GM23338 (cell line): ENCODE data around the gene TMPRSS11D. TPM values are rescaled to one million over a fixed set of nuclear protein-coding genes. Genes with fewer than 3 reads are reported as not detected.

Experiments
- ATAC-seq: fragments of 200-7000 bp; cut with Tn5 transposase; 3 replicates; pipeline ENCODE4 v1.9.1; 2020
- DNase-seq: peaks from one replicate; pipeline ENCODE4 v3.0.0-alpha.2; 2015; ENCODE audit warnings: low spot score
- H2AFZ ChIP-seq: fragments of 200-600 bp; sonication (generic); 2 replicates; pipeline ENCODE4 v1.8.0; 2016; ENCODE audit warnings: antibody characterized with exemption, mild to moderate bottlenecking, moderate library complexity
- H3F3A ChIP-seq: fragments of 200-600 bp; sonication (generic); replicated peaks from 2 replicates; pipeline ENCODE4 v1.8.0; 2017; ENCODE audit warnings: antibody characterized with exemption, mixed run types, low read depth
- H3K27ac ChIP-seq: fragments of 200-600 bp; sonication (generic); 2 replicates; pipeline ENCODE4 v1.6.1; 2016; ENCODE audit warnings: low read depth
- H3K27me3 ChIP-seq: fragments of 200-600 bp; sonication (generic); 2 replicates; pipeline ENCODE4 v1.8.0; 2016; ENCODE audit warnings: mild to moderate bottlenecking, mixed run types, moderate library complexity; ENCODE audit not compliant: insufficient read depth
- H3K36me3 ChIP-seq: fragments of 200-600 bp; sonication (generic); 2 replicates; pipeline ENCODE4 v1.8.0; 2016; ENCODE audit warnings: mild to moderate bottlenecking; ENCODE audit not compliant: insufficient read depth
- H3K4me1 ChIP-seq: fragments of 200-600 bp; sonication (generic); 2 replicates; pipeline ENCODE4 v1.8.0; 2016; ENCODE audit warnings: mild to moderate bottlenecking, moderate library complexity; ENCODE audit not compliant: insufficient read depth
- H3K4me2 ChIP-seq: fragments of 200-600 bp; sonication (generic); 2 replicates; pipeline ENCODE4 v1.7.1; 2017; ENCODE audit warnings: mixed run types
- H3K4me3 ChIP-seq: fragments of 200-600 bp; sonication (generic); 2 replicates; pipeline ENCODE4 v1.6.1; 2016; ENCODE audit warnings: mixed run types
- H3K79me2 ChIP-seq: fragments of 200-600 bp; sonication (generic); replicated peaks from 2 replicates; pipeline ENCODE4 v1.8.0; 2017; ENCODE audit warnings: mild to moderate bottlenecking; ENCODE audit not compliant: insufficient read depth
- H3K9me2 ChIP-seq: fragments of 200-600 bp; sonication (generic); 2 replicates; pipeline ENCODE4 v1.8.0; 2017; ENCODE audit not compliant: insufficient read depth
- H4K20me1 ChIP-seq: fragments of 200-600 bp; sonication (generic); replicated peaks from 2 replicates; pipeline ENCODE4 v1.8.0; 2017; ENCODE audit warnings: mild to moderate bottlenecking; ENCODE audit not compliant: insufficient read depth
- H3K27ac Mint-ChIP-seq: 2 replicates; pipeline ENCODE4 v1.8.0; 2020; ENCODE audit warnings: inconsistent platforms, mild to moderate bottlenecking, moderate library complexity, mixed read lengths
- H3K27me3 Mint-ChIP-seq: 3 replicates; pipeline ENCODE4 v1.8.0; 2022; ENCODE audit warnings: low read depth, mild to moderate bottlenecking, moderate library complexity, mixed read lengths, inconsistent platforms; ENCODE audit not compliant: insufficient read depth, poor library complexity
- H3K36me3 Mint-ChIP-seq: 3 replicates; pipeline ENCODE4 v1.8.0; 2021; ENCODE audit warnings: low read depth, mild to moderate bottlenecking, inconsistent platforms, moderate library complexity, mixed read lengths
- H3K4me1 Mint-ChIP-seq: 3 replicates; pipeline ENCODE4 v1.8.0; 2020; ENCODE audit warnings: mild to moderate bottlenecking, inconsistent platforms, mixed read lengths
- H3K4me3 Mint-ChIP-seq: 3 replicates; pipeline ENCODE4 v1.8.0; 2021; ENCODE audit warnings: moderate library complexity, mild to moderate bottlenecking, inconsistent platforms, mixed read lengths
- H3K9me3 Mint-ChIP-seq: 3 replicates; pipeline ENCODE4 v1.8.0; 2020; ENCODE audit warnings: moderate library complexity, mild to moderate bottlenecking, inconsistent platforms, mixed read lengths
- CREB1 ChIP-seq: fragments of 250-450 bp; sonication (Bioruptor Pico); IDR thresholded peaks from 2 replicates; pipeline ENCODE4 v1.5.0; 2020; ENCODE audit warnings: low read depth, mild to moderate bottlenecking, moderate library complexity
- EZH2 ChIP-seq: fragments of 200-600 bp; sonication (generic); IDR thresholded peaks from one replicate; pipeline ENCODE4 v1.8.0; 2017; ENCODE audit warnings: antibody characterized with exemption, mild to moderate bottlenecking, low read depth; ENCODE audit not compliant: unreplicated experiment
- EZH2phosphoT487 ChIP-seq: fragments of 200-600 bp; sonication (generic); IDR thresholded peaks from one replicate; pipeline ENCODE4 v1.8.1; 2018; ENCODE audit warnings: antibody characterized with exemption; ENCODE audit not compliant: unreplicated experiment
- JUNB ChIP-seq: IDR thresholded peaks from one replicate; pipeline ENCODE4 v1.6.1; 2016; ENCODE audit warnings: antibody characterized with exemption; ENCODE audit not compliant: unreplicated experiment
- NANOG ChIP-seq: IDR thresholded peaks from 2 replicates; pipeline ENCODE4 v1.6.1; 2016; ENCODE audit warnings: antibody characterized with exemption, borderline replicate concordance
- POLR2AphosphoS5 ChIP-seq: IDR thresholded peaks from 2 replicates; pipeline ENCODE4 v1.6.1; 2016; ENCODE audit warnings: antibody characterized with exemption, low read depth
- STAT1 ChIP-seq: IDR thresholded peaks from one replicate; pipeline ENCODE4 v1.6.1; 2016; ENCODE audit warnings: antibody characterized with exemption; ENCODE audit not compliant: unreplicated experiment
- ZNF114 ChIP-seq: fragments of 250-450 bp; sonication (Bioruptor Pico); IDR thresholded peaks from 2 replicates; pipeline ENCODE4 v1.5.0; 2020; ENCODE audit warnings: mild to moderate bottlenecking, moderate library complexity
- ZNF331 ChIP-seq: fragments of 250-450 bp; sonication (Bioruptor Pico); IDR thresholded peaks from 2 replicates; pipeline ENCODE4 v1.5.0; 2020; ENCODE audit warnings: low read depth, mild to moderate bottlenecking, moderate library complexity
- polyA plus RNA-seq: library from polyadenylated mRNA; unstranded; fragments of >200 nt; fragmentation: Nextera tagmentation; extraction: Ambion mirVana; gene quantifications from 2 replicates; pipeline ENCODE4 v1.2.1, GENCODE V29; 2016
- total RNA-seq: library from RNA; depleted of rRNA; stranded (reverse); fragments of >200 nt; shearing (Covaris generic); gene quantifications from 2 replicates; pipeline ENCODE4 v1.2.3, GENCODE V29; 2014
- TF ChIP-seq, protein P1 (sequence below), 2 experiments: fragments of 200-600 bp in 1 of 2; sonication (generic) in 1 of 2; conservative IDR thresholded peaks; 2 replicates each; pipeline versions ENCODE4 v1.5.1 to v1.6.1; 2016 to 2017; ENCODE audit warnings: antibody characterized with exemption in 2 of 2, low read depth in 2 of 2, mild to moderate bottlenecking in 2 of 2, moderate library complexity in 1 of 2
- TF ChIP-seq, protein P2 (sequence below): IDR thresholded peaks from one replicate; pipeline ENCODE4 v1.6.1; 2018; ENCODE audit warnings: antibody characterized with exemption; ENCODE audit not compliant: unreplicated experiment
- TF ChIP-seq, protein P3 (sequence below): fragments of 250-450 bp; sonication (Bioruptor Pico); IDR thresholded peaks from 2 replicates; pipeline ENCODE4 v1.5.0; 2020; ENCODE audit warnings: mild to moderate bottlenecking, moderate library complexity
- TF ChIP-seq, protein P4 (sequence below): IDR thresholded peaks from 2 replicates; pipeline ENCODE4 v1.6.1; 2016; ENCODE audit warnings: antibody characterized with exemption

Gene TMPRSS11D
- total and polyA plus RNA-seq, 2 experiments from 2014 or later: not detected

- DNase-seq: no peak
Measured at GRCh38 chr4:67922697-67923096, 38.9 kb upstream of the TMPRSS11D start.

More at GRCh38 chr4:67922697-67923096, 38.9 kb upstream of the TMPRSS11D start:
- TF ChIP-seq STAT1 (no peak), ZNF331 (CRISPR knock-in tag) (no peak), EZH2 (no peak), CREB1 (CRISPR knock-in tag) (no peak), ZNF114 (no peak), NANOG (no peak), JUNB (no peak), POLR2AphosphoS5 (no peak), EZH2phosphoT487 (no peak)
- TF ChIP-seq, protein P1, sequence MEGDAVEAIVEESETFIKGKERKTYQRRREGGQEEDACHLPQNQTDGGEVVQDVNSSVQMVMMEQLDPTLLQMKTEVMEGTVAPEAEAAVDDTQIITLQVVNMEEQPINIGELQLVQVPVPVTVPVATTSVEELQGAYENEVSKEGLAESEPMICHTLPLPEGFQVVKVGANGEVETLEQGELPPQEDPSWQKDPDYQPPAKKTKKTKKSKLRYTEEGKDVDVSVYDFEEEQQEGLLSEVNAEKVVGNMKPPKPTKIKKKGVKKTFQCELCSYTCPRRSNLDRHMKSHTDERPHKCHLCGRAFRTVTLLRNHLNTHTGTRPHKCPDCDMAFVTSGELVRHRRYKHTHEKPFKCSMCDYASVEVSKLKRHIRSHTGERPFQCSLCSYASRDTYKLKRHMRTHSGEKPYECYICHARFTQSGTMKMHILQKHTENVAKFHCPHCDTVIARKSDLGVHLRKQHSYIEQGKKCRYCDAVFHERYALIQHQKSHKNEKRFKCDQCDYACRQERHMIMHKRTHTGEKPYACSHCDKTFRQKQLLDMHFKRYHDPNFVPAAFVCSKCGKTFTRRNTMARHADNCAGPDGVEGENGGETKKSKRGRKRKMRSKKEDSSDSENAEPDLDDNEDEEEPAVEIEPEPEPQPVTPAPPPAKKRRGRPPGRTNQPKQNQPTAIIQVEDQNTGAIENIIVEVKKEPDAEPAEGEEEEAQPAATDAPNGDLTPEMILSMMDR (conservative IDR thresholded peaks at IDR 0.05; ENCODE audit: low read depth in 2 of 2): no peak
- TF ChIP-seq, protein P2, sequence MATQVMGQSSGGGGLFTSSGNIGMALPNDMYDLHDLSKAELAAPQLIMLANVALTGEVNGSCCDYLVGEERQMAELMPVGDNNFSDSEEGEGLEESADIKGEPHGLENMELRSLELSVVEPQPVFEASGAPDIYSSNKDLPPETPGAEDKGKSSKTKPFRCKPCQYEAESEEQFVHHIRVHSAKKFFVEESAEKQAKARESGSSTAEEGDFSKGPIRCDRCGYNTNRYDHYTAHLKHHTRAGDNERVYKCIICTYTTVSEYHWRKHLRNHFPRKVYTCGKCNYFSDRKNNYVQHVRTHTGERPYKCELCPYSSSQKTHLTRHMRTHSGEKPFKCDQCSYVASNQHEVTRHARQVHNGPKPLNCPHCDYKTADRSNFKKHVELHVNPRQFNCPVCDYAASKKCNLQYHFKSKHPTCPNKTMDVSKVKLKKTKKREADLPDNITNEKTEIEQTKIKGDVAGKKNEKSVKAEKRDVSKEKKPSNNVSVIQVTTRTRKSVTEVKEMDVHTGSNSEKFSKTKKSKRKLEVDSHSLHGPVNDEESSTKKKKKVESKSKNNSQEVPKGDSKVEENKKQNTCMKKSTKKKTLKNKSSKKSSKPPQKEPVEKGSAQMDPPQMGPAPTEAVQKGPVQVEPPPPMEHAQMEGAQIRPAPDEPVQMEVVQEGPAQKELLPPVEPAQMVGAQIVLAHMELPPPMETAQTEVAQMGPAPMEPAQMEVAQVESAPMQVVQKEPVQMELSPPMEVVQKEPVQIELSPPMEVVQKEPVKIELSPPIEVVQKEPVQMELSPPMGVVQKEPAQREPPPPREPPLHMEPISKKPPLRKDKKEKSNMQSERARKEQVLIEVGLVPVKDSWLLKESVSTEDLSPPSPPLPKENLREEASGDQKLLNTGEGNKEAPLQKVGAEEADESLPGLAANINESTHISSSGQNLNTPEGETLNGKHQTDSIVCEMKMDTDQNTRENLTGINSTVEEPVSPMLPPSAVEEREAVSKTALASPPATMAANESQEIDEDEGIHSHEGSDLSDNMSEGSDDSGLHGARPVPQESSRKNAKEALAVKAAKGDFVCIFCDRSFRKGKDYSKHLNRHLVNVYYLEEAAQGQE: no peak
- TF ChIP-seq, protein P3, sequence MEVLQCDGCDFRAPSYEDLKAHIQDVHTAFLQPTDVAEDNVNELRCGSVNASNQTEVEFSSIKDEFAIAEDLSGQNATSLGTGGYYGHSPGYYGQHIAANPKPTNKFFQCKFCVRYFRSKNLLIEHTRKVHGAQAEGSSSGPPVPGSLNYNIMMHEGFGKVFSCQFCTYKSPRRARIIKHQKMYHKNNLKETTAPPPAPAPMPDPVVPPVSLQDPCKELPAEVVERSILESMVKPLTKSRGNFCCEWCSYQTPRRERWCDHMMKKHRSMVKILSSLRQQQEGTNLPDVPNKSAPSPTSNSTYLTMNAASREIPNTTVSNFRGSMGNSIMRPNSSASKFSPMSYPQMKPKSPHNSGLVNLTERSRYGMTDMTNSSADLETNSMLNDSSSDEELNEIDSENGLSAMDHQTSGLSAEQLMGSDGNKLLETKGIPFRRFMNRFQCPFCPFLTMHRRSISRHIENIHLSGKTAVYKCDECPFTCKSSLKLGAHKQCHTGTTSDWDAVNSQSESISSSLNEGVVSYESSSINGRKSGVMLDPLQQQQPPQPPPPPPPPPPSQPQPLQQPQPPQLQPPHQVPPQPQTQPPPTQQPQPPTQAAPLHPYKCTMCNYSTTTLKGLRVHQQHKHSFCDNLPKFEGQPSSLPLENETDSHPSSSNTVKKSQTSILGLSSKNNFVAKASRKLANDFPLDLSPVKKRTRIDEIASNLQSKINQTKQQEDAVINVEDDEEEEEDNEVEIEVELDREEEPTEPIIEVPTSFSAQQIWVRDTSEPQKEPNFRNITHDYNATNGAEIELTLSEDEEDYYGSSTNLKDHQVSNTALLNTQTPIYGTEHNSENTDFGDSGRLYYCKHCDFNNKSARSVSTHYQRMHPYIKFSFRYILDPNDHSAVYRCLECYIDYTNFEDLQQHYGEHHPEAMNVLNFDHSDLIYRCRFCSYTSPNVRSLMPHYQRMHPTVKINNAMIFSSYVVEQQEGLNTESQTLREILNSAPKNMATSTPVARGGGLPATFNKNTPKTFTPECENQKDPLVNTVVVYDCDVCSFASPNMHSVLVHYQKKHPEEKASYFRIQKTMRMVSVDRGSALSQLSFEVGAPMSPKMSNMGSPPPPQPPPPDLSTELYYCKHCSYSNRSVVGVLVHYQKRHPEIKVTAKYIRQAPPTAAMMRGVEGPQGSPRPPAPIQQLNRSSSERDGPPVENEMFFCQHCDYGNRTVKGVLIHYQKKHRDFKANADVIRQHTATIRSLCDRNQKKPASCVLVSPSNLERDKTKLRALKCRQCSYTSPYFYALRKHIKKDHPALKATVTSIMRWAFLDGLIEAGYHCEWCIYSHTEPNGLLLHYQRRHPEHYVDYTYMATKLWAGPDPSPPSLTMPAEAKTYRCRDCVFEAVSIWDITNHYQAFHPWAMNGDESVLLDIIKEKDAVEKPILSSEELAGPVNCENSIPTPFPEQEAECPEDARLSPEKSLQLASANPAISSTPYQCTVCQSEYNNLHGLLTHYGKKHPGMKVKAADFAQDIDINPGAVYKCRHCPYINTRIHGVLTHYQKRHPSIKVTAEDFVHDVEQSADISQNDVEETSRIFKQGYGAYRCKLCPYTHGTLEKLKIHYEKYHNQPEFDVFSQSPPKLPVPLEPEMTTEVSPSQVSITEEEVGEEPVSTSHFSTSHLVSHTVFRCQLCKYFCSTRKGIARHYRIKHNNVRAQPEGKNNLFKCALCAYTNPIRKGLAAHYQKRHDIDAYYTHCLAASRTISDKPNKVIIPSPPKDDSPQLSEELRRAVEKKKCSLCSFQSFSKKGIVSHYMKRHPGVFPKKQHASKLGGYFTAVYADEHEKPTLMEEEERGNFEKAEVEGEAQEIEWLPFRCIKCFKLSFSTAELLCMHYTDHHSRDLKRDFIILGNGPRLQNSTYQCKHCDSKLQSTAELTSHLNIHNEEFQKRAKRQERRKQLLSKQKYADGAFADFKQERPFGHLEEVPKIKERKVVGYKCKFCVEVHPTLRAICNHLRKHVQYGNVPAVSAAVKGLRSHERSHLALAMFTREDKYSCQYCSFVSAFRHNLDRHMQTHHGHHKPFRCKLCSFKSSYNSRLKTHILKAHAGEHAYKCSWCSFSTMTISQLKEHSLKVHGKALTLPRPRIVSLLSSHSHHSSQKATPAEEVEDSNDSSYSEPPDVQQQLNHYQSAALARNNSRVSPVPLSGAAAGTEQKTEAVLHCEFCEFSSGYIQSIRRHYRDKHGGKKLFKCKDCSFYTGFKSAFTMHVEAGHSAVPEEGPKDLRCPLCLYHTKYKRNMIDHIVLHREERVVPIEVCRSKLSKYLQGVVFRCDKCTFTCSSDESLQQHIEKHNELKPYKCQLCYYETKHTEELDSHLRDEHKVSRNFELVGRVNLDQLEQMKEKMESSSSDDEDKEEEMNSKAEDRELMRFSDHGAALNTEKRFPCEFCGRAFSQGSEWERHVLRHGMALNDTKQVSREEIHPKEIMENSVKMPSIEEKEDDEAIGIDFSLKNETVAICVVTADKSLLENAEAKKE (CRISPR knock-in tag): no peak
- TF ChIP-seq, protein P4, sequence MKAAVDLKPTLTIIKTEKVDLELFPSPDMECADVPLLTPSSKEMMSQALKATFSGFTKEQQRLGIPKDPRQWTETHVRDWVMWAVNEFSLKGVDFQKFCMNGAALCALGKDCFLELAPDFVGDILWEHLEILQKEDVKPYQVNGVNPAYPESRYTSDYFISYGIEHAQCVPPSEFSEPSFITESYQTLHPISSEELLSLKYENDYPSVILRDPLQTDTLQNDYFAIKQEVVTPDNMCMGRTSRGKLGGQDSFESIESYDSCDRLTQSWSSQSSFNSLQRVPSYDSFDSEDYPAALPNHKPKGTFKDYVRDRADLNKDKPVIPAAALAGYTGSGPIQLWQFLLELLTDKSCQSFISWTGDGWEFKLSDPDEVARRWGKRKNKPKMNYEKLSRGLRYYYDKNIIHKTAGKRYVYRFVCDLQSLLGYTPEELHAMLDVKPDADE: no peak
- no peak overlapping the region for H3K4me3 ChIP-seq
- H3K36me3 ChIP-seq: no peaks in the 10 kb centered on the region
- H3F3A ChIP-seq: no peaks in the 10 kb centered on the region
- ATAC-seq: no peak
- H3K4me1 ChIP-seq: 0 out of 2 replicates have a peak, but pooled peaks cover 4% of the 10 kb centered on the region
- Mint-ChIP-seq H3K9me3 (peaks cover 5% of the 10 kb centered on the region), H3K36me3 (peaks cover 2% of the 10 kb centered on the region; the same call in 1 of the 3 replicates), H3K4me1 (no peaks in the 10 kb centered on the region; the same call in 2 of the 3 replicates), H3K27me3 (no peaks in the 10 kb centered on the region), H3K4me3 (no peak overlapping the region), H3K27ac (no peak overlapping the region)
- H3K27me3 ChIP-seq: no peaks in the 10 kb centered on the region
- H3K79me2 ChIP-seq: no peaks in the 10 kb centered on the region
- H3K4me2 ChIP-seq: no peak overlapping the region
- H3K27ac ChIP-seq: no peak overlapping the region
- no peaks in the 10 kb centered on the region for H3K9me2 ChIP-seq
- H4K20me1 ChIP-seq: no peaks in the 10 kb centered on the region
- H2AFZ ChIP-seq: no peak overlapping the region
